Small intestine (tissue), 7 donors: Measurements from ENCODE around the gene EPS15. TPM values are rescaled to one million over a fixed set of nuclear protein-coding genes. Genes with fewer than 3 reads are reported as not detected.

Experiments used
- DNase-seq, 2 donors: peaks; one replicate each; pipeline versions ENCODE4 v3.0.0 to v3.0.0-alpha.2; 2013
- FAIRE-seq: peaks from 2 replicates; lab custom pipeline; 2012; peaks lifted over from hg19 to GRCh38; lab: Jason Lieb, UNC
- H3K27ac ChIP-seq, 3 donors: one replicate each; pipeline ENCODE4 v1.5.1; 2013; ENCODE audit warnings: low read length in 2 of 3, mild to moderate bottlenecking in 2 of 3, control low read depth in 1 of 3, inconsistent platforms in 1 of 3, low read depth in 1 of 3, moderate library complexity in 1 of 3
- H3K27me3 ChIP-seq, 3 donors: one replicate each; pipeline ENCODE4 v1.6.1; 2013; ENCODE audit warnings: low read length in 3 of 3, inconsistent platforms in 1 of 3; ENCODE audit not compliant: control insufficient read depth in 3 of 3, insufficient read depth in 3 of 3
- H3K36me3 ChIP-seq, 3 donors: one replicate each; pipeline ENCODE4 v1.6.1; 2013; ENCODE audit warnings: low read length in 3 of 3, inconsistent platforms in 1 of 3, low read depth in 1 of 3, mild to moderate bottlenecking in 1 of 3, moderate library complexity in 1 of 3; ENCODE audit not compliant: control insufficient read depth in 3 of 3, insufficient read depth in 2 of 3
- H3K4me1 ChIP-seq, 3 donors: one replicate each; pipeline ENCODE4 v1.6.1; 2013; ENCODE audit warnings: low read length in 2 of 3, inconsistent platforms in 1 of 3, low read depth in 1 of 3, mild to moderate bottlenecking in 1 of 3, moderate library complexity in 1 of 3; ENCODE audit not compliant: control insufficient read depth in 3 of 3, insufficient read depth in 2 of 3
- H3K4me3 ChIP-seq, 3 donors: one replicate each; pipeline ENCODE4 v1.5.1; 2013; ENCODE audit warnings: low read length in 3 of 3, control low read depth in 1 of 3, inconsistent platforms in 1 of 3, low read depth in 1 of 3, mild to moderate bottlenecking in 1 of 3, moderate library complexity in 1 of 3
- H3K9me3 ChIP-seq, 2 donors: one replicate each; pipeline ENCODE4 v1.6.1; 2013; ENCODE audit warnings: low read depth in 1 of 2, low read length in 1 of 2; ENCODE audit not compliant: control insufficient read depth in 2 of 2, insufficient read depth in 1 of 2
- WGBS, 3 donors: extraction: QIAGEN DNeasy Blood & Tissue Kit; methylation state at CpG; one replicate each; pipeline ENCODE4 v1.1.7; 2013; 5-methylcytosine and 5-hydroxymethylcytosine counted together
- polyA plus RNA-seq, 4 donors: library from polyadenylated mRNA; stranded (reverse) in 3 of 4; unstranded in 1 of 4; fragments of 200-250 nt in 3 of 4; fragments of 120-200 nt in 1 of 4; gene quantifications; one replicate each; pipeline versions ENCODE4 v1.2.1 to v1.2.3, GENCODE V29; 2013
- donor health status: healthy with polysubstance abuse.
- donor health status: control.
- donor health status: control.
- donor health status: Bipolar disorder and iron deficiency.
- donor health status: healthy.

The EPS15 gene
- polyA plus RNA-seq, 4 donors = 14.1 to 29.4 (median 15.2) TPM

DNA sequence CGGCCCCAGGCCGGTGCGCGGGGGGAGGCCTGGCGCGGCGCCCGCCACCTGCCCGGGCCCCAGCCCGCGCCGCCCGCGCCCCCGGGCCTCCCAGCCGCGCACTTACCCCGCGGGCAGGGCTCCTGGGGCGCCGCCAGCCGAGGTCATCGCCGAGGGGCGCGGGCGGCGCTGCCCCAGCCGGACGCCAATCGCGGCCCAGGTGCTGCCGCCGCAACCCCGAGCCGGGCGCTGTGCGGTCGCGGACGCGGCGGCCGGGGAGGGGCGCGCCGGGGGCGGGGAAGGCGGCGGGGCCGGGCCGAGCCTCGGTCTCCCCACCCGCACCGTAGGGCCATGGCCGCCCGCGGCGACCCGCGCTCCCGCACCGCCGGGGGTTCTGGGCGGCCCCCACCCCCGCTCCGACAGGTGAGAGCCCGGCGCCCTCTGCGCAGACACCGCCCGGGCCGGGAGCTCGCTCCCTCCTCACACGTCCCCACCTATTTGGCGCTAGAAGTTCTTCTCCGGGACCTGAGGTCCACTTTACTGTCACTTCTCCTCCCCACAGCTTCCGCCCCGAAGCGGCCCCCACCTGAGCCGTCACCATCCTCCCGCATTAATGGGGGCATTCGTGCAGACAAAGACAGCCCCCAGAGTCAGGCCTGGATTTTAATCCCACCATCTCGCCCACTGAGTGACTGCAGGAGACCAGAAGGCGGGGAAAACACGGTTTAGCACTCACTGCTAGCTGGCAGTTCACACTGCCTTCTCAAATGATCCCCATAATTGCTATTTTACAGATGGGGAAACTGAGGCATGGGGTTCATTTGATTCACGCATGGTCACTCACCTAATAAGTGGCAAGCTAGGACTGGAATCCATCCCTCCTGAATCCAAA lies 188.5 kb downstream of the EPS15 start, which contains the start of gene TTC39A:
Gene TTC39A (minus strand): TSS at position 232 of the 871 bp plus-strand sequence. CDS start 85 bp downstream, at position 147.
- Histone ChIP-seq H3K36me3 (no peaks in the 10 kb centered on the region), H3K27ac (peak within 1 kb of the TSS; percentile 39 to 83 (median 74)), H3K9me3 (no peaks in the 10 kb centered on the region), H3K27me3 (peaks cover 0 to 3% (median 0%) of the 10 kb centered on the region in 3 donors), H3K4me3 (peak within 1 kb of the TSS; percentile 24 to 70 (median 62)), H3K4me1 (peaks cover 0 to 25% (median 4%) of the 10 kb centered on the region in 3 donors)
- 3 to 6% (median 3%) methylated on average over 39 to 87 of the region's 87 CpGs for WGBS, 3 donors
- FAIRE-seq (no peak), DNase-seq (peak in 1 of 2 donors; percentile 54)

DNA sequence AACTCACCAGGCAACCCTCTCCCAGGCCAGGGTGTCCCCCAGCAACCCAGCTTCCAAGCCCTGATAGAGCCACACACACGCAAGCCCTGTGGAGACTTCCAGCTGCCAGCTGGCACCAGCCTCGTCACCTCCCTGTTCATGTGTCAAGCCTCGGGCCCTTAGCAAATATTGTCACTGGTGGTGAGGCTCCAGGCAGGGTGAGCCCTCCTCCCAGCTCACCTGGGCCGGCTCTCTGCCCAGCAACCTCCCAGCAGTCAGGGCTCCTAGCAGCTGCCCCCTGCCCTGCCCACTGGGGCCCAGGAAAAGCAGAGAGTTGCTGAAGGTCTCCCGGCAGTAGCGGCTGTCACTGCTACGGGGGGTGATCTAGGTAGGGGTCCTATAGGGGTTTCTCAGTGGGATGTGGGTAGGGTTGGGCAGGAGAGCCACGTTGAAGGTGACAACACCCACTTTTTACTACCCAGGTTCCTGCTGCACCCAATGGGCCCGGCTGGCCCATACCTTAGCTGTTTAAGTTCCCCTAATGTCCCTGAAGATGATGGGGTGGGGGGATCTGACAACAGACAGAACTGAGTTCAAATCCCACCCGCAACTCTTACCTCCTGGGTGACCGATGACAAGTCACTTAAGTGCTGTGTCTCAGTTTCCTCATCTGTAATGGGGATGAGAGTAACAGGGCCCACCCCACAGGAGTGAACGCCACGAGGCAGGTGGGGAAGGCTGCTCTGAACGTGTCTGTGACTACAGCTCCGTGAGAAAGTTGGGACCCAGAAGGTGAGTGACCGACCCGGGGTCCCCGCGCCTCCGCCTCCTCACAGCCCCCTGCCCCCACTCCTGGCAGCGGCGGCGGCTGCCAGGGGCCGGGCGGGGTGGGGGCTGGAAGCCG lies 189.4 kb downstream of the EPS15 start:
- peak overlapping the region; percentile 18 to 62 (median 24) for H3K4me3 ChIP-seq
- DNase-seq = peak; percentile 69 to 74
- H3K27ac ChIP-seq = peak overlapping the region in 2 of 3 donors; percentile 74 to 83
- 15 to 30% (median 23%) methylated on average over 20 to 26 of the region's 26 CpGs for WGBS, 3 donors
- no peaks in the 10 kb centered on the region for H3K36me3 ChIP-seq
- no peaks in the 10 kb centered on the region for H3K9me3 ChIP-seq
- FAIRE-seq = no peak
- H3K27me3 ChIP-seq = peaks cover 0 to 3% (median 0%) of the 10 kb centered on the region in 3 donors
- H3K4me1 ChIP-seq = peaks cover 0 to 22% (median 4%) of the 10 kb centered on the region in 3 donors

DNA sequence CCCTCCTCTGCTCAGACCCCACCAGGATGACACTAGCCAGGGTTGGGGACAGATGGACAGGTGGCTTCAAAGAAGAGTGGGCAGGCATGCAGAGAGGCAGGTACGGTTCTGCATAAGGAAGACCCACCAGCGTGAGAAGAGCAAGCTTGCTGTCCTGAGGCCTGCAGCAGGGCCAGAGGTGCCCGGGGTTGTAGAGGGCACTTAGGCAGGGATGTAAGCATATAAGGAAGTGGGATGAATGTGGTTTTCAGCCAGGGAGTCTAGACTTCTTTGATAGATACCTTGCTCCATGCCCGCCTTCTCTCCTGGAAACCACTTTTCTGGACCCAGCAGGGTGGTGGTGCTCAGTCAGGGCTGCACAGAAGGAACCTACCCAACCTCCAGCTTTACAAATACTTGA lies 190.1 kb downstream of the EPS15 start:
- no peak for DNase-seq
- Histone ChIP-seq H3K4me1 (peaks cover 0 to 22% (median 4%) of the 10 kb centered on the region in 3 donors), H3K36me3 (no peaks in the 10 kb centered on the region), H3K9me3 (no peaks in the 10 kb centered on the region), H3K27ac (peak overlapping the region in 2 of 3 donors; percentile 74 to 83), H3K27me3 (peaks cover 0 to 3% (median 0%) of the 10 kb centered on the region in 3 donors), H3K4me3 (no peak overlapping the region)
- FAIRE-seq = no peak
- 70 to 84% (median 78%) methylated on average over 4 of the region's 4 CpGs for WGBS, 3 donors

DNA sequence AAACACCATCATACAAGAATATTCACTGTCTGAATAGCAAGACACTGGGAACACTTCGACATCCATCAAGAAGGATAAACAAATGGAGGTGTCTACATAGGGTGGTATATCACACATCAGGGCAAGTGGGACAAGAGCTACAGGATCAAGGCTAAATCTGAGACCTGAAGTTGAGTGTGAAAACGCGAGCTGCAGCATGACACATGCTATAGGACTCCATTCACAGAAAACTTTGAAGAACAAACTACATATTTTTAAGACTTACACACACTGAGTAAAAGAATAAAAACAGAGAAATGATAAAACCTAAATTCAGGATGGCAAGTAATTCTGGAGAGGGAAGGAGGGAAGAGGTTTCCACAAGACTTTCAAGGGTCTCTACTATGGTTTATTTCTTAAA lies 190.8 kb downstream of the EPS15 start:
- Histone ChIP-seq H3K4me1 (peaks cover 0 to 22% (median 4%) of the 10 kb centered on the region in 3 donors), H3K36me3 (no peaks in the 10 kb centered on the region), H3K9me3 (no peaks in the 10 kb centered on the region), H3K27me3 (peaks cover 0 to 3% (median 0%) of the 10 kb centered on the region in 3 donors), H3K4me3 (no peak overlapping the region), H3K27ac (no peak overlapping the region)
- FAIRE-seq (no peak), DNase-seq (no peak)
- 91 to 97% (median 91%) methylated on average over 3 of the region's 3 CpGs for WGBS, 3 donors

DNA sequence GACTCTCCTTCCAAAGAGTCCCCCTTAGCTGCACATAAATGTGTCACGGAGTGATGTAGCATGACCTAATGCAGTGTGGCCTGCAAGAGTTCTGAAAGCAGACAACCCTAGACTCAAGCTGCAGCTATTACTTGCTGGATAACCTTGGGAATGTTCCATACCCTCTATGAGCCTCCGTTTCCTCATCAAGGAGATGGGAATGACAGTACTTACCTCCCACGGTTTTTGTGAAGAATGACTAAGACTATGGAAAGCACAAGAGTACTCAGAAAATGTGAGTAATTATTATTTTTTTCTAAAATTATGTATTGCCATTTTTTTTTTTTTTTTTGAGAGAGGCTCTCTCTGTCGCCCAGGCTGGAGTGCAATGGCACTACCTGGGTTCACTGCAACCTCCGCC lies 191.7 kb downstream of the EPS15 start:
- Histone ChIP-seq H3K27ac (no peak overlapping the region), H3K9me3 (no peaks in the 10 kb centered on the region), H3K4me3 (no peak overlapping the region), H3K36me3 (no peaks in the 10 kb centered on the region), H3K4me1 (peaks cover 0 to 22% (median 4%) of the 10 kb centered on the region in 3 donors), H3K27me3 (peaks cover 0 to 3% (median 0%) of the 10 kb centered on the region in 3 donors)
- no peak for FAIRE-seq
- no peak for DNase-seq
- 78 to 89% (median 86%) methylated on average over 5 of the region's 5 CpGs for WGBS, 3 donors

DNA sequence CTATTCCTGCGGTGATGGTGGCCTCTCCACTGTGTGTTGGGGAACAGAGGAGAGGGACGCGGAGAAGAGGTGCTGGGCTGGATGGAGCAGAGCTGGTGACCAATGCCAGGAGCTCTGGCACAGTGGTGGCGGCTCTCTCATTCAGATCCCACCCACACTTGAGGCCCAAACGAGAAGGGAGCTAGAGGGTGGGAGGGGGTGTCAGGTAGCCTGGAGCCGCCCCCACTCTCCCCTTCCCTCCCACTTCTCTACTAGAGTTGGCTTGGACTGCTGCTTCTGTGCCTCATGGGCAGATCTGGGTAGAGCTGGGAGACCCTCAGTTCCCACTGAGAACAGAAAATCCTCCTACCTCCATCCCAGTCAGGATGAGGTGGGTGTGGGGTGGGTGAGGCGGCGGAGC lies 192.2 kb downstream of the EPS15 start:
- FAIRE-seq = no peak
- no peak for DNase-seq

DNA sequence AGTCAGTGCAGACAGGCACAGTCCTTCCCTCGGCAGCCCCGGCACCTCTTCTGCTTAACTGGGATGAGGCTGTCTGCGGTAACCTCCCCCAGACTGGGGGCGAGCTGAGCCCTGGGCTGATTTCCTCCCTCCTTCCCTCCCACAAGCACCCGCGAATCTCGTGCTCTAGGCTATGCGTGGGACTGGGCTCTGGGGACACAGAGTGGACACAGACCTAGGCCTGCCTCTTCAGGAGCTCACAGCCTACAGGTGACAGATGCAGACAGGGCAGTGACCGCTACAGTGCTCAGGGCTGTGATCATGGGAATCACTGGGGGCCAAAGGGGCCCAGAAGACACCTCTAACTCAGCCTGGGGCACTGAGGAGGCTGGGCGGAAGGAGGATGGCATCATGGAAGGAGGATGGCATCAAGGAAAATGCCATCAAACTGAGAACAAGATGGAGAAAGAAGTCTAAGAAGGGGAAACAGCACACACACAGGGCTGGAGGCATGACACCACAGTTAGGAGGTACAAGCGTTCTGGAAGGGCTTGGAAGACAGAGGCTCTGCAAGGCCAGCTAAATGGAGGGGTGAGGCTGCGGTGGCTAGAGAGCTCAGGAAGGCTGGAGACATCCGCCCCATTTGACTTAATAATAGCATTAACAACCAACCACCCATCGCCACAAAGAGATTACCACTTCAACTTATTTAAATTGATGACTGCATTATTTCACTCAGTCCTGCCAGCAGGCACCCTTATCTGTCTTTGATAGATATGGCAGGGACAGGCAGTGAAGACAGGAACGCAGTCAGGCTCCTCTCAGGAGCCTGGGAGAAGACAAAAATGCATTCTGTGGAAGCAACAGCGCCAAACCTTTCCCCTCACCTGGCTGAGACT lies 192.9 kb downstream of the EPS15 start:
- DNase-seq (no peak), FAIRE-seq (no peak)
- Histone ChIP-seq H3K9me3 (no peaks in the 10 kb centered on the region), H3K4me1 (peaks cover 0 to 17% (median 4%) of the 10 kb centered on the region in 3 donors), H3K4me3 (no peak overlapping the region), H3K27ac (no peak overlapping the region), H3K27me3 (peaks cover 0 to 3% (median 0%) of the 10 kb centered on the region in 3 donors), H3K36me3 (peaks cover 0 to 6% (median 0%) of the 10 kb centered on the region in 3 donors)
- 82 to 85% (median 82%) methylated on average over 16 of the region's 16 CpGs for WGBS, 3 donors

More for the DNA sequence above, 192.2 kb downstream of the EPS15 start:
- Histone ChIP-seq H3K4me1 (peaks cover 0 to 20% (median 4%) of the 10 kb centered on the region in 3 donors), H3K27me3 (peaks cover 0 to 3% (median 0%) of the 10 kb centered on the region in 3 donors), H3K27ac (no peak overlapping the region), H3K9me3 (no peaks in the 10 kb centered on the region), H3K36me3 (peaks cover 0 to under 1% (median 0%) of the 10 kb centered on the region in 3 donors), H3K4me3 (no peak overlapping the region)
- 85 to 93% (median 85%) methylated on average over 8 of the region's 8 CpGs for WGBS, 3 donors
